ENCODE measurements around the gene NET1.

Gene NET1

DNA sequence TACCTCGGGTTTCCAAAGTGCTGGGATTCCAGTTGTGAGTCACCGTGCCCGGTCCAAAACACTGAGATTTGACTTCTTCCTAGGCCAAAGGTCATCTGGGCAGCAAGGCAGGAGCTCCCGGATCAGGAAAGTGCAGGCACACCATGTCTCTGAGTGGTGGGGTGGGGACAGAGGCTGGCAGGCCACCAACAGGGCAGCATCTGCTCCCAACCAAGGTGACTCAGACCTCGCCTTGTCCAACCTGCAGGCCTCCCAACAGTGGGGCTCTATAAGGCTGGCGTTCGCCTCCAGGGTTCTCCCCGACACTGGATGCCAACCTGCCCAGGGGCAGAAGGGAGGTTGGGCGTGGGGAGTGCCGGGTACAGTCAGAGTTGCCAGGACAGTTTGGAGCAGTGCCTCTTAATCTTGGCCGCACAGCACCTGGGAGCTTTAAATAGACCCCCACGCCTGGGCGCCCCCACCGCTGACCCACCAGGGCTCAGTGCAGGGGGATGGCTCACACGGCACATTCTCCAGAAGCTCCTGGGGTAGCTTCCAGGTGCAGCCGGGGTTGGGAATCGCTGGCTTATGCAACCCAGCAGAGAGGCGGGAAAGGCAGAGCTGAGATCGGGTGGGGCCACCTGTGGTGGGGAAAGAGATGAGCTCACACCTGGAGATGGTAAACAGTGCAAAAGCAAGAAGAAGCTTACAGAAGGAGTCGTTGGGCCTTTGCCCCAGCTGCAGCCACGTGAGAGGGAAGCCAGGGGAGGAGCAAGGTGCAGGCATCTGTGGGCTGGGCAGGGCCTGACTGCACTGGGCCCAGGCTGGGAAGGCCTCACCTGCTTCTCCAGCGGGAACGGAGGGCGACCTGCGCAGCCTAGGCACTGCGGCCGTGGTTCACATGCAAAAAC, 76.2 kb downstream of the NET1 start:
- DNase-seq = peak; percentile 6

DNA sequence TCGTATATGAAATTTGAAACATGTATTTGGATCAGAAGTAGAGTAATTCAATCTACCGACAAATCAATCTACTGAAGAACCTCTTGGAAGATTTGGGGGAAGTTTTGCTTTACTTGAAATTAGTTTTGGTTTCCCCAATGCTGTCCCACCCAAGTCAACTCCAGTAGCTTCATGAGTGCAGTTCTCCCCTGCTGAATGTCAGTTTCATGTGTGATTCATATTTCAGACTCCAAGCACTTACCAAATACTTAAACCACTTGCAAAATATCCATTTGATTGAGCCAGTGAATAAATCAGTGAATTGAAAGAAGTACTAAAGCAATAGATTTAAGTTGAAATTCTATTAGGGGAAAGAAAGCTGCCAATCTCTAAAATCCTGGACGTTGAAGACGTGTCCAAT, 77.7 kb downstream of the NET1 start:
- DNase-seq = no peak

DNA sequence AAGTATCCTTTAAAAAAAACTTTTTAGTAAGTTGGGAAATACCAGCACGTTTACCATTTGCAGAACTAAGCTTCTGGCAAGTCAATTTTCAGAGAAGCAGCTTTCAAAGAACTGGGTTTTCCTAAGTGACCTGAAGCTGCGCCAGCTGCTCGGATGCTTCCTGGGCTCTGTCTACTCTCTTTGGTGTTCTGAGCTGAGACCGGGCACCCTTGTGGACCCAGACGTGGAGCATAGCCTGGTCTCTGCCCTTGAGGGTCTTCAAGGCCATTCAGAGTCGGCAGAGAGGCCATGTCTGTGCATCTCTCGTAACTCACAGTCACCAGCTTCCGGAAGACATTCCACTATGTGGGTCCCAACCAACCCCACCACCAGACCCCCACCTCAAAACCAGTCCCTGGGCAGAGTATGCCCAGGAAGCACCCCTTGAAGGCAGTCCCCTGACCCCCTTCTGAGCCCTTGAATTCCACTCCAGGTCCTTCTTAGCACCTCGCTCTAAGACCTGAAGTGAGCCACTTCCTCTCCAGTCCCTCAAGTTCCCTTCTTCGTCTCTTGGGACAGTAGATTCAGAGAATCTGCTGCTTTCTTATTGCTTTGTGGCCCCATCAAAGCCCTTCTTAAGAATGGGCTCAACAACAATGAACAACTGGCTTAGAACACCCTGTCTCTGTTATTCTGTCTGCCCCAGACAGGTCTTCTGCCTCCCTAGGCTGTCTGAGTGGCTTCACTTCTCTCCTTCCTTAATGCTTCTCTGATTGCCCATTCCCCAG, 78.5 kb downstream of the NET1 start:
- no peak for DNase-seq

- DNase-seq = no peak
These were observed 79.1 kb downstream of the NET1 start for GRCh38 chr10:5491477-5491876.

DNA sequence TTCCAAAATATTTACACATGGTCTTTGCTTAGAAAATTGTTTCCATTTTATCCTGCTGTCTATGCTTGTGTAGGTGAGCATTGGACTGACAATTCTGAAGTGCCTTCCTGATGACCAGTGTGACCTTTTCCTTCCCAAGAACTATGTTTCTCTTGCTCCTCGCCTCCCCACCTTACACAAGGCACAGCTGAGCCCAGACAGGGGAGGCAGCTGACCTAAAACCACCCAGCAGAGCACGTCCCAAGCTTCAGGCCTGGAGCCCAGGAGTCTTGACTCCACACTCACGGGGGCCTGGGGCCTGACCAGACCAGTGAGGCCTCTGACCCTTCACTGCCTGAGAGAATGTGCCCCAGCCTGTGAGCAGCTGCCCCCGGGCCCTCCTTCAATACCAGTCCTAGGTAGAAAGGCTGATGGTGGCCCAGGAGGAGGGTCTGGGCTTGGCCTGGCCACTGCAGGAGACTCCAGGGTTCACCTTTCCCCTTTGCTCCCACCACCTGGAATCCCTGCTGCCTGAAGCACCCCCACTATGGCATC, 80.0 kb downstream of the NET1 start:
- DNase-seq = no peak

GRCh38 chr10:5492929-5493576, 80.7 kb downstream of the NET1 start:
- no peak for DNase-seq

GRCh38 chr10:5493691-5494090, 81.3 kb downstream of the NET1 start:
- no peak for DNase-seq

GRCh38 chr10:5494611-5495010, 82.3 kb downstream of the NET1 start:
- no peak for DNase-seq

GRCh38 chr10:5496261-5497250, 84.2 kb downstream of the NET1 start:
- no peak for DNase-seq

- no peak for DNase-seq
These were observed 84.9 kb downstream of the NET1 start for GRCh38 chr10:5497289-5497688.

DNA sequence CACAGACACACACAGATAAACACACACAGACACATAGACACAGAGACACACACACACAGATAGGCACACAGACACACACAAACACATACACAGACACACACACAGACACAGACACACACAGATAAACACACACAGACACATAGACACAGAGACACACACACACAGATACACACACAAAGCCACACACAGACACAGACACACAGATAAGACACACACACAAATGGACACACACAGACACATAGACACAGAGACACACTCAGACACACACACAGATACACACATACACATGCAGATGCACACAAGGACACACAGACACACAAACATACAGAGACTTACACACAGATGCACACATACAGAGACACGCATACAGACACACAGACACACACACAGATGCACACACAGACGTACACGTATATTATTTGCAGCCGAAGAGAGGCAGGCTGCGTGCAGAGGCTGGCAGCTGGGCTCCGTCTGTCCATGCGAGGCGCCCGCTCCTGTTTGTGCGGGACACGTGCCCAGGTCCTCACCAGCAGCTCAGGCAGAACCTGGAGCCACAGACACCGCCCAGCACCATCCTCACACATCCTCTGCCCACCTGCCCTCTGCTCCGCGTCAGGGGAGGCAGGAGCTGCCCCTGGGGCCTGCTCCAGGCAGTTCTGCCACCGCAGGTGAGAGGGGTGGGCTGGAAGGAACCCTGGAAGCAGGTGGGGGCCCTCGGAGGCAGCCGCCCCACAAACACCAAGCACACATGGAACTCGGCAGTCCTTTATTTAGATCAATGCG, 85.8 kb downstream of the NET1 start:
- DNase-seq = no peak

GRCh38 chr10:5498791-5499492, 86.6 kb downstream of the NET1 start:
- no peak for DNase-seq

DNA sequence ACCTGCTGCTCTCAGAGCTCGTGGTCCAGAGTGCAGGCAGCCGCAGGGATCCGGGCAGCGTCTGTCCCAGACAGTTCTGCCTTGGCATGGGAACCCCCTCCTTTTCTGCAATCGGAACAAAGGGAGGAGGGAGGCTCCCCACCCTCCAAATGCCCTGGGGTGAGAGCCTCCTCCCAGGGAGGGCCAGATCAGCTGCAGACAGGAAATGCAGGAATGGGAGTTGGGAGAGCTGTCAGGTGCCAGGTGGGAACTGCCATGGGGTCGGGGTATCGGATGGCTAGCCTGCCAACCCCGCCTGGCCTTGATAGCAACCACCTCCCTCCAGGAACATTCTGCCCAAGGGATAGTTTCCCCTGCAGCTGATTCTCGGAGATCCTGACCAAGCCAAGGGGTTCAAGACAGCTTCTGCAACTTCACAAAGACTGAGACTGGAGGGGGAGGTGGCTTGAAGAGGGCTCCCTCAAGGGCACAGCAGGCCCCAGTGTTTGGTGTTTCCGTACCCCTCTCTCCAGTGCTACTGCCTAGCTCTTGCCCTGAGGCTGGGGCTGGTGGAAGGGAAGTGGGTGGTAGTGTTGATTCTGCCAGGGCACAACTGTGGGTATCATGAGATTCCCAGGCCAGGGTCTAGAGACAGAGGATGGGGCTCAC, 87.3 kb downstream of the NET1 start, which contains the start of gene CALML5:
Gene CALML5, minus strand, starts transcription at position 78 of the 648 bp plus-strand sequence. CDS start 132 bp downstream, outside the sequence.
- no peak for DNase-seq

DNA sequence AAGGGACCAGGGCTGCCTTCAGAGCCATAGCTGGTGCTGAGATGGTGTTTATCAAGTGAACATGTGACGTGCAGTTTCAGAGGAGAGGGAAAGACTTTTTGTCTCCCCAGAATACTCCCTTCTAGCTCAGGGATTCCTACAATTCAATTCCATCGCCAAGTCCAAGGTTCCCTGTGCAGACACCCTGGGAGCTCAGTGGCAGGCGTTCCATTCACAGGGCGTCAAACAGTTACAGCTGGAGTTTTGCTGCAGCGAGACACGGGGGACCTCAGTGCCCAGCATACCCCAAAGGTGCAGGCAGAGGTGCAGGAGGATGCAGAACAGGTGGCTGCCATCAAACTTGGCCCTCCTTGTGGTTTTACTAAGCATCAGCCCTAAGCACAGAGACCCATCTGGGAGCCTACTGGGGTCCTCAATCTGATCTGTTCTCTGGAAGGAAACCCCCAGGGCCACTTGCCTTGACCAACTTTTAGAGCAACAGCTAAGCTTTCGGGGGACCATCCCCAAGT, 87.9 kb downstream of the NET1 start:
- DNase-seq = no peak

GRCh38 chr10:5500910-5501309, 88.6 kb downstream of the NET1 start:
- no peak for DNase-seq

GRCh38 chr10:5502061-5502521, 89.7 kb downstream of the NET1 start:
- DNase-seq = no peak

GRCh38 chr10:5502571-5503476, 90.5 kb downstream of the NET1 start:
- DNase-seq = no peak

- no peak for DNase-seq
These were observed 91.1 kb downstream of the NET1 start for GRCh38 chr10:5503477-5503835.

Measured in COR-L47 (cell line).